ENCODE measurements around the gene JAML. TPM values are rescaled to one million over a fixed set of nuclear protein-coding genes. Genes with fewer than 3 reads are reported as not detected.

JAML gene
- total RNA-seq, 4 donors from 2014 or later: 2.8 to 51.7 (median 14.0) TPM

DNA sequence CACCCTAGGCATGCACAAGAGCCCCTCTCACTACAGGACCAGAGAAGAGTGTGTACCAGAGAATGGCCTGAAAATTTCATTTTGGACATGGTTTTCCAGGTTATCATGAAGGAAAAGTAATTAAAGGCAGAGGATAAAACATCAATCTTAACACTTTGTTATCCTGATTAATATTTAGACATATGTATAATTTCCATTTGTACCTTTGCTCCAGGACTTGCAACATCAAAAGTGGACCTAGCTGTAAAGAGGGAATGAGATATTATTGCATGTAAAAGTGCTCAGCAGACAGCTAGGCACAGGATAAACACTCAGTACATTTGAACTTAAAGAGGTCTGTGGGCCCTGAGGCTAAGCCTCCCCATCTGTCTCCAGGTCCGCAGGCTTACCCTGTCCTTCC is 70.2 kb downstream of the JAML start:
- TF ChIP-seq, protein P1, sequence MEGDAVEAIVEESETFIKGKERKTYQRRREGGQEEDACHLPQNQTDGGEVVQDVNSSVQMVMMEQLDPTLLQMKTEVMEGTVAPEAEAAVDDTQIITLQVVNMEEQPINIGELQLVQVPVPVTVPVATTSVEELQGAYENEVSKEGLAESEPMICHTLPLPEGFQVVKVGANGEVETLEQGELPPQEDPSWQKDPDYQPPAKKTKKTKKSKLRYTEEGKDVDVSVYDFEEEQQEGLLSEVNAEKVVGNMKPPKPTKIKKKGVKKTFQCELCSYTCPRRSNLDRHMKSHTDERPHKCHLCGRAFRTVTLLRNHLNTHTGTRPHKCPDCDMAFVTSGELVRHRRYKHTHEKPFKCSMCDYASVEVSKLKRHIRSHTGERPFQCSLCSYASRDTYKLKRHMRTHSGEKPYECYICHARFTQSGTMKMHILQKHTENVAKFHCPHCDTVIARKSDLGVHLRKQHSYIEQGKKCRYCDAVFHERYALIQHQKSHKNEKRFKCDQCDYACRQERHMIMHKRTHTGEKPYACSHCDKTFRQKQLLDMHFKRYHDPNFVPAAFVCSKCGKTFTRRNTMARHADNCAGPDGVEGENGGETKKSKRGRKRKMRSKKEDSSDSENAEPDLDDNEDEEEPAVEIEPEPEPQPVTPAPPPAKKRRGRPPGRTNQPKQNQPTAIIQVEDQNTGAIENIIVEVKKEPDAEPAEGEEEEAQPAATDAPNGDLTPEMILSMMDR (IDR thresholded peaks at IDR 0.05; ENCODE audit: low read depth): no peak

GRCh38 chr11:118153976-118154375 is 70.8 kb downstream of the JAML start:
- TF ChIP-seq, protein P1 (IDR thresholded peaks at IDR 0.05; ENCODE audit: low read depth): no peak

DNA sequence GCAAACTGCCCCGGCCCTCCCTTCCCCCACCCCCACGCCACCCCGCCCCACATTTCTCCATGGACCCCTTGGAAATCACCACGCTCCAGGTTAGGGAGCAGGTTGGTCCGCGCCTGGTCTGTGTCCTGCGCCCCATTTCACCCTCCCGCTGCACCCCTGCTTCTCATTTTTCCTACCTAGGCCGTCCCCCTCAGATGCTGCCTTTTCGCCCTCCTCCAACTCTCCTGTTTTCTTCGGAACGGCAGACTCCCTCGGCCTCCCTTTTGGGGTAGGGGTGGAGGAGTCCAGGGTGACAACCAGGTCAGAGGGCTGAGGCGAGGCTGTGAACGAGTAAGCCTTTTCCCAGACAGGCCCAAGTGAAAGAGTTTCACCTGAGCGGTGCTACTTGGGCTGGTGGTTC is 71.3 kb downstream of the JAML start:
- TF ChIP-seq, protein P1 (IDR thresholded peaks at IDR 0.05; ENCODE audit: low read depth): no peak

- TF ChIP-seq, protein P1 (IDR thresholded peaks at IDR 0.05; ENCODE audit: low read depth): no peak
Observed at GRCh38 chr11:118152552-118153471, 72.0 kb downstream of the JAML start, which contains the start of gene SCN4B. TSS of gene SCN4B (minus strand) at chr11:118152823. CDS start at chr11:118152673, 150 bp downstream.

DNA sequence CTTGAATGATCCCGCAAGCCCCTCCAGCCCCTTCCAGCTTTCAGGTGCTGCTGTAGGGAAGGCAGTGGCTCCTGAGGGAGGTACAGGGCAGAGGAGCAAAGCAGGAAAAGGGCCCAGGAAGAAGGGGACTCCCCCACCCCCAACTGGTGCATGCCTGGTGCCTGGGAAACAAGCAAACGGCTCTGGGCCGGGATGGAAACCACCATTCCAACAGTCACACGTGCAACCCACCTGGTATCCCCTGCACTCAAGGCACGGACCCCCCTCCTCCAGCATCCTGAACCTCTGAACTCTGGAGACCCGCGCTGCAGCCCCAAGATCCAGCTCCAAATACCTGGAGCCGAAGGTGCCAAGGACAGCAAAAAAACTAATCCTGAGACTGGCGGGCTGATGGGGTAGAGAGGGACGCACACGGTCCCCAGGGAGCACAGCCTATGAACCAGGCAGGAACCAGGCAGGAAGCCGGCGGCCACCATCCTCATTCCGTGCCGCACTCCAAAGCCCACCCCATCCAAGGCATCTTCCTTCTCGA is 72.7 kb downstream of the JAML start:
- TF ChIP-seq, protein P1 (IDR thresholded peaks at IDR 0.05; ENCODE audit: low read depth): no peak

- TF ChIP-seq, protein P1 (IDR thresholded peaks at IDR 0.05; ENCODE audit: low read depth): no peak
Observed at GRCh38 chr11:118151431-118151830, 73.4 kb downstream of the JAML start.

- TF ChIP-seq, protein P1 (IDR thresholded peaks at IDR 0.05; ENCODE audit: low read depth): no peak
Observed at GRCh38 chr11:118149493-118149892, 75.3 kb downstream of the JAML start.
